Nephron progenitor cell (in vitro differentiated cells): ENCODE measurements around the gene OR4N2.

Experiments
- DNase-seq: peaks from one replicate; pipeline ENCODE4 v3.0.0; 2021
- H3K27ac Mint-ChIP-seq: 2 replicates; pipeline ENCODE4 v1.8.0; 2021; ENCODE audit warnings: mild to moderate bottlenecking, moderate library complexity, mixed read lengths
- H3K27me3 Mint-ChIP-seq: 2 replicates; pipeline ENCODE4 v1.8.0; 2021; ENCODE audit warnings: mild to moderate bottlenecking, low read depth, mixed read lengths; ENCODE audit not compliant: poor library complexity
- H3K36me3 Mint-ChIP-seq: 2 replicates; pipeline ENCODE4 v1.8.0; 2021; ENCODE audit warnings: low read depth, mixed read lengths
- H3K4me1 Mint-ChIP-seq: 2 replicates; pipeline ENCODE4 v1.8.0; 2021; ENCODE audit warnings: mixed read lengths
- H3K4me3 Mint-ChIP-seq: 2 replicates; pipeline ENCODE4 v1.8.0; 2021; ENCODE audit warnings: mild to moderate bottlenecking, moderate library complexity, mixed read lengths
- H3K9me3 Mint-ChIP-seq: 2 replicates; pipeline ENCODE4 v1.8.0; 2021; ENCODE audit warnings: mild to moderate bottlenecking, moderate library complexity, mixed read lengths
- TF ChIP-seq, protein P1 (sequence below): fragments of 200-600 bp; sonication (generic); IDR thresholded peaks from 2 replicates; pipeline ENCODE4 v1.5.0; 2021; ENCODE audit warnings: antibody characterized with exemption

Gene OR4N2

DNA sequence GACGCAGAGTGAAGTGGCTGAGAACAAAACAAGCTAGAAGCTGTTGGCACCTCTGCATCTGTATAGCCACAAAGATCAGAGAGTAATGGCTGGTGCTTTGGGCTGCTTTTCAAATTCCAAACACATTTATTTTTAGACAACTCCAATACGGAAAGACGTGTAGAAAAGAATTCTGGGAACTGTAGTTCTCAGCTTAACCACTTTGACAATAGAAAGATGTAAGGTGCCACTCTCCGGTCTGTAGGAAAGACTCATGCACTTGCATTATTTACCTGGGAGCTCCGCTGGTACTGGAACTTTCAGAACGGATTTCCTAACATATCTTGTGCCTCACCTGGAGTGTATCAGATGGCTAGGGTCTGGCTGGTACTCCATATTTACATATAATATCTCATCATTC, 69.6 kb downstream of the OR4N2 start:
- TF ChIP-seq, protein P1, sequence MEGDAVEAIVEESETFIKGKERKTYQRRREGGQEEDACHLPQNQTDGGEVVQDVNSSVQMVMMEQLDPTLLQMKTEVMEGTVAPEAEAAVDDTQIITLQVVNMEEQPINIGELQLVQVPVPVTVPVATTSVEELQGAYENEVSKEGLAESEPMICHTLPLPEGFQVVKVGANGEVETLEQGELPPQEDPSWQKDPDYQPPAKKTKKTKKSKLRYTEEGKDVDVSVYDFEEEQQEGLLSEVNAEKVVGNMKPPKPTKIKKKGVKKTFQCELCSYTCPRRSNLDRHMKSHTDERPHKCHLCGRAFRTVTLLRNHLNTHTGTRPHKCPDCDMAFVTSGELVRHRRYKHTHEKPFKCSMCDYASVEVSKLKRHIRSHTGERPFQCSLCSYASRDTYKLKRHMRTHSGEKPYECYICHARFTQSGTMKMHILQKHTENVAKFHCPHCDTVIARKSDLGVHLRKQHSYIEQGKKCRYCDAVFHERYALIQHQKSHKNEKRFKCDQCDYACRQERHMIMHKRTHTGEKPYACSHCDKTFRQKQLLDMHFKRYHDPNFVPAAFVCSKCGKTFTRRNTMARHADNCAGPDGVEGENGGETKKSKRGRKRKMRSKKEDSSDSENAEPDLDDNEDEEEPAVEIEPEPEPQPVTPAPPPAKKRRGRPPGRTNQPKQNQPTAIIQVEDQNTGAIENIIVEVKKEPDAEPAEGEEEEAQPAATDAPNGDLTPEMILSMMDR = no peak
- Mint-ChIP-seq H3K4me1 (no peaks in the 10 kb centered on the region), H3K9me3 (peaks cover 34% of the 10 kb centered on the region), H3K4me3 (no peak overlapping the region), H3K27ac (no peak overlapping the region), H3K27me3 (no peaks in the 10 kb centered on the region), H3K36me3 (no peaks in the 10 kb centered on the region)
- no peak for DNase-seq

DNA sequence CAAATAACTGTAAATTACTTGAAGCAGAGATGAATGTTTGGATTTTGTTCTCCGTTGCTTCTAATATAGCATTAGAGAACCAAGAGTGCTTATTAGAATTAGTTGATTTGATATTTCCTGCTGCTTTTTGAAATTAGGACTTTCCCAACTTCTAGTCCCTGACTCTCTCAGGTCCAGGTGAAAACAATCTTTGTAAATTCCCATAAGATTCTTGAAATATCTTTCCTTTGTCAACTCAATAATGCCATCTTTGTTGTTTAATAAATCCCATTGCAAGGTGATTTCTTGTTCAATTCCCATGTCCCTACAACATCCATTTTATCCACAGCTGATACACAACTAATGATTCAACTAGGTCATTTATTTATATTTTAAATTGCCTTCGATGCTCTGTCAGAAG, 71.3 kb downstream of the OR4N2 start, which contains the start of gene OR4K2:
Gene OR4K2 (plus strand): TSS at position 301 of the 400 bp plus-strand sequence. CDS start 1,126 bp downstream, outside the sequence.
- Mint-ChIP-seq H3K27me3 (no peaks in the 10 kb centered on the region), H3K36me3 (no peaks in the 10 kb centered on the region), H3K4me3 (no peak within 1 kb of the TSS), H3K27ac (no peak within 1 kb of the TSS), H3K9me3 (peaks cover 46% of the 10 kb centered on the region), H3K4me1 (no peaks in the 10 kb centered on the region)
- DNase-seq = no peak
- TF ChIP-seq, protein P1 = no peak

DNA sequence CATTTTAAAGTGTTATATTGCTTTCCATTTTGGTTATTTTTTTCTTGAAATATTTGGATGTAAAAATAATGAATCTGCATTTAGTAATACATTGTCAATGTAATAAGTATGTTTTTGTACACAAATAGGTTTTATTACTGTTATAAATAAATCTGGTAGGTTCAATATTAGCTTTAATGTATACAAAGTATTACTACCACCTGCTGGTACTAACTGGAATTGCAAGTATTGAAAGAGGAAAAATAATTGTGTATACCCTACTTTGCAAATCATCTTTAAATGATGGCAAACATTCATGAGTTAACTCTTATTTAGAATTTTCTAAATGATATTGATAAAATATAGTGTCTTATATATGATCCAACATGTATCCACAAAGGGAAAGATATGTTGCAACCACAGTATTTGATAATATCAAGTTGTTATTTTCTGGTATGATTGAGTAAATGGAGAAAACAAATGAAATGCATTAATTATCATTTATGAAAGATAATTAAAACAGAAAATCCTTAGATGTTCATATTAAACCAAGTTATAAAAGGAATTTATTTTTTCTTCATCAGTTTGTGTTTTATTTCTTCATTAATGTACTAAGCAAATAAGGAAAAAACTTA, 74.6 kb downstream of the OR4N2 start:
- Mint-ChIP-seq H3K27ac (no peak overlapping the region), H3K4me1 (no peaks in the 10 kb centered on the region), H3K36me3 (no peaks in the 10 kb centered on the region), H3K4me3 (no peak overlapping the region), H3K9me3 (peaks cover 50% of the 10 kb centered on the region), H3K27me3 (no peaks in the 10 kb centered on the region)
- DNase-seq = no peak
- TF ChIP-seq, protein P1 = peak; percentile 52
